Panc1 (cell line): ENCODE measurements around the gene APOM. TPM values are rescaled to one million over a fixed set of nuclear protein-coding genes. Genes with fewer than 3 reads are reported as not detected.

Source experiments
- ATAC-seq: fragments of 200-7000 bp; cut with Tn5 transposase; 2 replicates; pipeline ENCODE4 v1.9.1; 2020; ENCODE audit warnings: mild to moderate bottlenecking, moderate library complexity
- BruUV-seq: library from RNA; stranded (reverse); fragments of 400-500 nt; replicated peaks from 2 replicates; lab custom pipeline; 2021; lab: Mats Ljungman, UMichigan
- CTCF ChIA-PET: fragments of 300-600 bp; sonication (Branson Sonifier 250); formaldehyde crosslinking; loops from one replicate; lab custom pipeline; 2022; ENCODE audit warnings: antibody characterized with exemption; lab: Charles Lee
- POLR2A ChIA-PET: fragments of 300-600 bp; sonication (Branson Sonifier 250); formaldehyde crosslinking; loops from one replicate; lab custom pipeline; 2022; ENCODE audit warnings: antibody characterized with exemption; lab: Charles Lee
- DNase-seq: peaks from one replicate; pipeline ENCODE4 v3.0.0-alpha.2; 2010; ENCODE audit warnings: low read depth, low spot score
- H3K27ac ChIP-seq: 2 replicates; pipeline ENCODE4 v1.5.1; 2011; ENCODE audit warnings: mild to moderate bottlenecking, low read length, inconsistent platforms
- H3K27me3 ChIP-seq: fragments of 200-500 bp; sonication (Bioruptor generic); 2 replicates; pipeline ENCODE4 v1.6.0; 2014; ENCODE audit warnings: low read length, inconsistent platforms; ENCODE audit not compliant: control insufficient read depth, insufficient read depth
- H3K36me3 ChIP-seq: fragments of 200-500 bp; sonication (Bioruptor generic); 2 replicates; pipeline ENCODE4 v1.5.1; 2014; ENCODE audit warnings: inconsistent platforms, mild to moderate bottlenecking, low read length, moderate library complexity; ENCODE audit not compliant: control insufficient read depth, insufficient read depth
- H3K4me1 ChIP-seq: 2 replicates; pipeline ENCODE4 v1.5.1; 2011; ENCODE audit warnings: inconsistent platforms, mild to moderate bottlenecking, low read length, moderate library complexity; ENCODE audit not compliant: control insufficient read depth, insufficient read depth
- H3K4me3 ChIP-seq, 2 experiments: 2 replicates each; pipeline ENCODE4 v1.5.1; 2011 to 2012; ENCODE audit warnings: low read depth in 2 of 2, low read length in 2 of 2, mild to moderate bottlenecking in 2 of 2, inconsistent platforms in 1 of 2, moderate library complexity in 1 of 2
- H3K9me3 ChIP-seq: fragments of 200-500 bp; sonication (Bioruptor generic); 2 replicates; pipeline ENCODE4 v1.5.1; 2014; ENCODE audit warnings: low read depth, mild to moderate bottlenecking, inconsistent platforms, low read length, moderate library complexity; ENCODE audit not compliant: control insufficient read depth, insufficient read depth
- POLR2AphosphoS5 ChIP-seq: IDR thresholded peaks from 2 replicates; pipeline ENCODE4 v1.6.1; 2012; ENCODE audit warnings: mild to moderate bottlenecking, low read depth, low read length, moderate library complexity
- SIN3A ChIP-seq: IDR thresholded peaks from 2 replicates; pipeline ENCODE4 v1.6.1; 2012; ENCODE audit warnings: low read depth, mild to moderate bottlenecking, low read length, moderate library complexity, borderline replicate concordance; ENCODE audit not compliant: insufficient read depth
- TCF7L2 ChIP-seq: IDR thresholded peaks from 2 replicates; pipeline ENCODE4 v1.6.1; 2011; ENCODE audit warnings: mild to moderate bottlenecking, low read depth, low read length, inconsistent platforms
- in situ Hi-C: cut with HindIII; loops from 2 replicates; pipeline ENCODE4 v1.10.0; 2016; ENCODE audit warnings: low sequenced_read_pairs, low pct_unique_long_range_greater_than_20kb
- intact Hi-C: fragments of 100-400 bp; cut with micrococcal nuclease; formaldehyde crosslinking; loops from one replicate; pipeline ENCODE4 v1.10.0; 2022; ENCODE audit not compliant: unreplicated experiment
- total RNA-seq: library from RNA; stranded (reverse); gene quantifications from one replicate; pipeline ENCODE4 v1.2.1, GENCODE V29; 2021; ENCODE audit not compliant: unreplicated experiment
- TF ChIP-seq, protein P1 (sequence below): fragments of 450-650 bp; IDR thresholded peaks from 2 replicates; pipeline ENCODE4 v1.5.1; 2017; ENCODE audit warnings: mild to moderate bottlenecking
- TF ChIP-seq, protein P2 (sequence below), 2 experiments: IDR thresholded peaks; 2 replicates each; pipeline ENCODE4 v1.6.1; 2011 to 2012; ENCODE audit warnings: low read depth in 2 of 2, control low read depth in 1 of 2, low read length in 1 of 2, mild to moderate bottlenecking in 1 of 2, moderate library complexity in 1 of 2; ENCODE audit not compliant: insufficient read depth in 1 of 2

Gene APOM
- total RNA-seq, 1 experiment from 2014 or later, result 1.8 TPM

DNA sequence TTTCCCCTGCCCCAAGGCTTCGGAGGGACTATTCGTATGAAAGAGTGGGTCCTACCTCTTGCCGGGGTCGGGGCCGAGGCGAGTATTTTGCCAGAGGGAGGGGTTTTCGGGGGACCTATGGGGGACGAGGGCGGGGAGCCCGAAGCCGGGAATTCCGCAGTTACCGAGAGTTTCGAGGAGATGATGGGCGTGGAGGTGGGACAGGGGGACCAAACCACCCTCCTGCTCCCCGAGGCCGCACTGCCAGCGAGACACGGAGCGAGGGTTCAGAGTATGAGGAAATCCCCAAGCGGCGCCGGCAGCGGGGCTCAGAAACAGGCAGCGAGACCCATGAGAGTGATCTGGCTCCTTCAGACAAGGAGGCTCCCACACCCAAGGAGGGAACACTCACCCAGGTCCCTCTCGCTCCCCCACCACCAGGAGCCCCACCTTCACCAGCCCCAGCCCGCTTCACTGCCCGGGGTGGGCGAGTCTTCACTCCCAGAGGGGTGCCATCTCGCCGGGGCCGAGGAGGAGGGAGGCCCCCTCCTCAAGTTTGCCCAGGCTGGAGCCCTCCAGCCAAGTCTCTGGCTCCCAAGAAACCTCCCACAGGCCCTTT is 23.9 kb upstream of the APOM start:
- H3K27ac ChIP-seq, result no peak overlapping the region
- BruUV-seq, result no TSS peak
- CTCF ChIA-PET, result no interaction called here
- no peak overlapping the region for H3K4me3 ChIP-seq
- no peaks in the 10 kb centered on the region for H3K27me3 ChIP-seq
- ATAC-seq (no peak), DNase-seq (no peak)
- TF ChIP-seq, protein P1, sequence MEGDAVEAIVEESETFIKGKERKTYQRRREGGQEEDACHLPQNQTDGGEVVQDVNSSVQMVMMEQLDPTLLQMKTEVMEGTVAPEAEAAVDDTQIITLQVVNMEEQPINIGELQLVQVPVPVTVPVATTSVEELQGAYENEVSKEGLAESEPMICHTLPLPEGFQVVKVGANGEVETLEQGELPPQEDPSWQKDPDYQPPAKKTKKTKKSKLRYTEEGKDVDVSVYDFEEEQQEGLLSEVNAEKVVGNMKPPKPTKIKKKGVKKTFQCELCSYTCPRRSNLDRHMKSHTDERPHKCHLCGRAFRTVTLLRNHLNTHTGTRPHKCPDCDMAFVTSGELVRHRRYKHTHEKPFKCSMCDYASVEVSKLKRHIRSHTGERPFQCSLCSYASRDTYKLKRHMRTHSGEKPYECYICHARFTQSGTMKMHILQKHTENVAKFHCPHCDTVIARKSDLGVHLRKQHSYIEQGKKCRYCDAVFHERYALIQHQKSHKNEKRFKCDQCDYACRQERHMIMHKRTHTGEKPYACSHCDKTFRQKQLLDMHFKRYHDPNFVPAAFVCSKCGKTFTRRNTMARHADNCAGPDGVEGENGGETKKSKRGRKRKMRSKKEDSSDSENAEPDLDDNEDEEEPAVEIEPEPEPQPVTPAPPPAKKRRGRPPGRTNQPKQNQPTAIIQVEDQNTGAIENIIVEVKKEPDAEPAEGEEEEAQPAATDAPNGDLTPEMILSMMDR, result no peak
- TF ChIP-seq SIN3A (no peak), POLR2AphosphoS5 (no peak), TCF7L2 (no peak)
- TF ChIP-seq, protein P2, sequence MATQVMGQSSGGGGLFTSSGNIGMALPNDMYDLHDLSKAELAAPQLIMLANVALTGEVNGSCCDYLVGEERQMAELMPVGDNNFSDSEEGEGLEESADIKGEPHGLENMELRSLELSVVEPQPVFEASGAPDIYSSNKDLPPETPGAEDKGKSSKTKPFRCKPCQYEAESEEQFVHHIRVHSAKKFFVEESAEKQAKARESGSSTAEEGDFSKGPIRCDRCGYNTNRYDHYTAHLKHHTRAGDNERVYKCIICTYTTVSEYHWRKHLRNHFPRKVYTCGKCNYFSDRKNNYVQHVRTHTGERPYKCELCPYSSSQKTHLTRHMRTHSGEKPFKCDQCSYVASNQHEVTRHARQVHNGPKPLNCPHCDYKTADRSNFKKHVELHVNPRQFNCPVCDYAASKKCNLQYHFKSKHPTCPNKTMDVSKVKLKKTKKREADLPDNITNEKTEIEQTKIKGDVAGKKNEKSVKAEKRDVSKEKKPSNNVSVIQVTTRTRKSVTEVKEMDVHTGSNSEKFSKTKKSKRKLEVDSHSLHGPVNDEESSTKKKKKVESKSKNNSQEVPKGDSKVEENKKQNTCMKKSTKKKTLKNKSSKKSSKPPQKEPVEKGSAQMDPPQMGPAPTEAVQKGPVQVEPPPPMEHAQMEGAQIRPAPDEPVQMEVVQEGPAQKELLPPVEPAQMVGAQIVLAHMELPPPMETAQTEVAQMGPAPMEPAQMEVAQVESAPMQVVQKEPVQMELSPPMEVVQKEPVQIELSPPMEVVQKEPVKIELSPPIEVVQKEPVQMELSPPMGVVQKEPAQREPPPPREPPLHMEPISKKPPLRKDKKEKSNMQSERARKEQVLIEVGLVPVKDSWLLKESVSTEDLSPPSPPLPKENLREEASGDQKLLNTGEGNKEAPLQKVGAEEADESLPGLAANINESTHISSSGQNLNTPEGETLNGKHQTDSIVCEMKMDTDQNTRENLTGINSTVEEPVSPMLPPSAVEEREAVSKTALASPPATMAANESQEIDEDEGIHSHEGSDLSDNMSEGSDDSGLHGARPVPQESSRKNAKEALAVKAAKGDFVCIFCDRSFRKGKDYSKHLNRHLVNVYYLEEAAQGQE (IDR thresholded peaks at IDR 0.05; ENCODE audit: insufficient read depth in 1 of 2, low read depth in 2 of 2, low read length in 1 of 2), result no peak
- POLR2A ChIA-PET, result no interaction called here
- H3K4me1 ChIP-seq, result peaks cover 8% of the 10 kb centered on the region; the same call in 1 of the 2 replicates
- in situ Hi-C loops (no loop called here), intact Hi-C loops (no loop called here)
- H3K36me3 ChIP-seq, result peaks cover 49% of the 10 kb centered on the region
- no peaks in the 10 kb centered on the region for H3K9me3 ChIP-seq

DNA sequence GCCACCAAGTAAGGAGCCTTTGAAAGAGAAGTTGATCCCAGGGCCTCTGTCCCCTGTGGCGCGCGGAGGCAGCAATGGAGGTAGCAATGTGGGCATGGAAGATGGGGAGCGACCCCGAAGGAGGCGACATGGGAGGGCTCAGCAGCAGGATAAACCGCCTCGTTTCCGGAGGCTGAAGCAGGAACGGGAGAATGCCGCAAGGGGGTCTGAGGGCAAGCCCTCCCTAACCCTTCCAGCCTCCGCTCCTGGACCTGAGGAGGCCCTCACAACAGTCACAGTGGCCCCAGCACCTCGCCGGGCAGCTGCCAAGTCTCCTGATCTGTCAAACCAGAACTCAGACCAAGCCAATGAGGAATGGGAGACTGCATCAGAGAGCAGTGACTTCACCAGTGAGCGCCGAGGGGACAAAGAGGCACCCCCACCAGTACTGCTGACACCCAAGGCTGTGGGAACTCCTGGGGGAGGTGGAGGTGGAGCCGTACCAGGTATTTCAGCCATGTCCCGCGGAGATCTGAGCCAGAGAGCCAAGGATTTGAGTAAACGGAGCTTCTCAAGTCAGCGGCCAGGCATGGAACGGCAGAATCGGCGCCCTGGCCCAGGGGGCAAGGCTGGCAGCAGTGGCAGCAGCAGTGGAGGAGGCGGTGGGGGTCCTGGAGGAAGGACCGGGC is 23.3 kb upstream of the APOM start:
- H3K9me3 ChIP-seq, result no peaks in the 10 kb centered on the region
- in situ Hi-C loops, result no loop called here
- H3K4me1 ChIP-seq, result peaks cover 11% of the 10 kb centered on the region; the same call in 1 of the 2 replicates
- H3K4me3 ChIP-seq, result no peak overlapping the region
- ATAC-seq (no peak), DNase-seq (no peak)
- TF ChIP-seq, protein P1, result no peak
- TF ChIP-seq, protein P2 (IDR thresholded peaks at IDR 0.05; ENCODE audit: insufficient read depth in 1 of 2, low read depth in 2 of 2, low read length in 1 of 2), result no peak
- no peak for TF ChIP-seq TCF7L2
- TF ChIP-seq SIN3A, result no peak
- 0 out of 2 replicates have a peak, but pooled peaks have one; percentile 39 for TF ChIP-seq POLR2AphosphoS5
- 0 out of 2 replicates have a peak overlapping the region, but pooled peaks have one; percentile 13 for H3K27ac ChIP-seq
- ChIA-PET POLR2A (no interaction called here), CTCF (interaction anchor here (0.6 kb wide), 1 partner anchor 34 kb away, joined by 4 read pairs; no protein-coding TSS in a partner anchor)
- no TSS peak for BruUV-seq
- no peaks in the 10 kb centered on the region for H3K27me3 ChIP-seq
- intact Hi-C loops, result no loop called here
- peaks cover 43% of the 10 kb centered on the region for H3K36me3 ChIP-seq
